GM21723 (cell line): ENCODE results near the gene PDLIM7.

Source experiments
- ATAC-seq: cut with Tn5 transposase; IDR thresholded peaks from one replicate; pipeline ENCODE4 v1.9.1; 2021; ENCODE audit warnings: mild to moderate bottlenecking, moderate library complexity; ENCODE audit not compliant: unreplicated experiment

Gene PDLIM7

DNA sequence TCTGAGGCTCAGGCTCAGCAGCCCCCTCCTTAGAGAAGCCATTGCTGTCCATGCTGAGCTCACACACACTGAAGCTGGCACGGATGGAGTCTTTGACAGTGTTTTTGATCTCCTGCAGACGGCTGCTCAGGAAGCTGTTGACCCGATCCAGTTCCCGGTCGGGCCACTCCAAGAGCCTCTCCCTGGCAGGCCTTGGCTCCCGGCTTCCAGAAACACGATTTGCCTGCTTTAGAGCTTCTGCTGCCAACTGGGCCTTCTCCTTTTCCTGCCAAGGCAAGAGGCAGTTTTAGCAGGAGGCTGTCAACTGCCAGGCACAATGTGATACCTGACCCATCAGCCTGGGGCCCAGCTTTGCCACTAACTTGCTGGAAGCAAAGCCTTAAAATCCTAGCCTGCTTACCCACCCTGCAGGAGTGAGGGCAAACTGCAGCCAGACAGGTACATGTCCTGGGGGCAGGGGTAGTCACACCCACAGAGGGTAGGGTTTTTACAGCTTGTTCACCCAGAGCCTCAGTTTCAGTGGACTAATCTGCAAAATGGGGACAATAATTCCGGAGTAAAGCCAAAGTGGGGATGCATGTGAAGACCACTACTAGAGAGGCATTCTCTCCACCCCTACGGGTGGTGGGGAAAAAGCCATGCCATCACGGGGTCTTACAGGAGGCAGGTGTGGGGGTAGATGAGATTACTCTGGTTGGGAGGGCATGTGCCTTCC lies 27.7 kb upstream of the PDLIM7 start:
- ATAC-seq = no peak

DNA sequence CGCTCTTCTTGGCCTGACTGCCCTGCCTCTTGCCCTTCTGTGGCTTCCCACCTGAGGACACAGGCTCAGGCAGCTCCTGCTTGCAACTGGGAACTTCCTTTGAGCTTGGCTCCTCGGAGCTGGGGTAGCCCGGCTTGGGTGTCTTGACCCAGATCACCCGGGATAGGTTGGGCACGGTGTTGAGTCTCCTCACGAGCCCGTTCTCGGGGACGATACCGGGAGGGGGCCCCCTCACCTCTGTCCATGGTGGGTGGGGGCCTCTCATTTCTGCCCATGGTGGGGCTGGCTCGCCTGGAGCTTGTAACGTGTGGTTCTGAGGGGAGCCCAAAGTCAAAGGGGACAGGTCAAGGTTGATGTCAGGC lies 27.1 kb upstream of the PDLIM7 start:
- no peak for ATAC-seq

DNA sequence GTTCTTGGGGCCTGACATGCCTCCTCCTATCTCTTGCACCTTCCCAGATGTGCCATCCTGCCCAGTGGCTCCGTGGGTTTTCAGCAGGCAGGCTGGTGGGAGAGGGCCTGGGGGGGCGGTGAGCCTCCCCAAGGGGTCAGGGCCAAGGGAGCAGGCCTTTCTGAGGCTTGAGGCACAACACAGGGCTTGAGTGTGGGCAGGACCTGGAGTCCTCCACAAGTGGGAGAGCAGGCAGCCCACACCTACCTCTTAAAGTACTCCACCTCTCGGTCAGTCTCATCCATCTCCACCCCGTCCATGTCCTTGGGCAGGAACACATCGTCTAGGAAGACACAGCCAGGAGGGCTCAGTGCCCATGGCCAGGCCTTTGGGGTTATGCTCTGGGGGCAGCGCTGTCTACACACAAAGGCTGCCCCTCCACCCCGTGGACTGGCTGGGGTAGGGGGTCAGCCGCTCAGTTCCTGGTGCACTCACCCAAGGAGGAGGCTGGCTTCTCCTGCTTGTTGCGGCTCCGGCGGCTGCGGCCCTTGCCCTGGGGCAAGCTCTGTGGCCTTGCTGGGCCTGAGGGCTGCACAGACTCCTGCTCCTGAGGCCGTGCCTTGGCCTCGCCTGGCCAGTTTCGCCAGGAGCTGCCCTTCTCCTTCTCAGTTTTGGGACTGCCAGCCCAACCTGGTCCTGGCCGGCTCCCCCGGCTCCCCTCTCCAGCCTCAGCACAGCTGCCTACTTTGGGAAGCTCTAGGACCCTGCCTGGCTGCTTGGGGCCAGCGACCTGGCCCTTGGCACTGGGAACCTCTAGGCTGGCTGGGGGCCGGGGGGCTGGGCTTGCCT lies 26.5 kb upstream of the PDLIM7 start:
- ATAC-seq = no peak

DNA sequence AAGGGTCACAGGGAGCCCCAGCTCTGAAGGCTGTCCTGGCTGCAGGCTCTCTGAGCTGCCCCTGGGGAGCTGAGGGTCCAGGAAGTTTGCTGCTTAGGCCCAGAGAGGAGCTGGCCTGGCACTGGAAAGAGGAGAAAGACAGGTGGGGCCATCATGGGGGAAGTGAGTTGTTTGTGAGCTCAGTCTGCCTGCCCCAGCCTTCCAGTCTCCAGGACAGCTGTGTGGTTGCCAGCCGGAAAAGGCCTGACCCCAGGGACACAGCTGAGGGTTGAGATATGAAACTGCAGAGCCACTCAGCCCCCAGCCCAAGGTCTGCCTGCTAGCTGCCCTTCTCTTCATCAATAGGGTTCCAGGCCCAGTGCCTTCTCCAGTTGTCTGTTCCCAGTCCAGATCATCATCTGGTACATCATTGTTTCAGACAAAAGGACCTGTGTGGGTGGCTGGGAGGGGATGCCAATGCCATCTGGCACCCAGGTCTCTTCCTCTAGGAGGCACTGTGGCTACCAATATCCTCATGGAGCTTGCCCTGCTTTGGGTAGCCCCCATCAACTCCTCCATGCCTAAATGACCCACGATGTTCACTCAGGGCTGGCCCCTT lies 23.6 kb upstream of the PDLIM7 start:
- ATAC-seq = no peak

DNA sequence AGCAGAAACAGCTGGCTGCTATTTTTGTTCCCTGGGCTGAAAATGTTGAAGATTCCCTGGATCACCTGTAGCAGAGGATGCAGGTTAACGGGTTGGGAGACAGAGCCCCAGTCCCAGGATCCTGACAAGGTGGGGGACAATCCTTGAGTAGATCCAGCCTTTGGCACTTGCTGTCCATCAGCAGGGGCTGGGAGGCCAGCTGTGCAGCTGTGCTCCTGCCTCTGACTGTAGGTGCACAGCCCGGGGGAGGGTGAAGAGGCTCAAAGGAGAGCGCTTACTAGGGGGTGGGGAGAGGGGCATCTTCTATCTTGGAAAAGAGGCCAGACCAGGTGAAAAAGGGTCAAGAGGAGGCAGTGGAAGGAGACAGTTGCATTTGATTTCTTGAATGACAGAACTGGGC lies 22.9 kb upstream of the PDLIM7 start:
- no peak for ATAC-seq

DNA sequence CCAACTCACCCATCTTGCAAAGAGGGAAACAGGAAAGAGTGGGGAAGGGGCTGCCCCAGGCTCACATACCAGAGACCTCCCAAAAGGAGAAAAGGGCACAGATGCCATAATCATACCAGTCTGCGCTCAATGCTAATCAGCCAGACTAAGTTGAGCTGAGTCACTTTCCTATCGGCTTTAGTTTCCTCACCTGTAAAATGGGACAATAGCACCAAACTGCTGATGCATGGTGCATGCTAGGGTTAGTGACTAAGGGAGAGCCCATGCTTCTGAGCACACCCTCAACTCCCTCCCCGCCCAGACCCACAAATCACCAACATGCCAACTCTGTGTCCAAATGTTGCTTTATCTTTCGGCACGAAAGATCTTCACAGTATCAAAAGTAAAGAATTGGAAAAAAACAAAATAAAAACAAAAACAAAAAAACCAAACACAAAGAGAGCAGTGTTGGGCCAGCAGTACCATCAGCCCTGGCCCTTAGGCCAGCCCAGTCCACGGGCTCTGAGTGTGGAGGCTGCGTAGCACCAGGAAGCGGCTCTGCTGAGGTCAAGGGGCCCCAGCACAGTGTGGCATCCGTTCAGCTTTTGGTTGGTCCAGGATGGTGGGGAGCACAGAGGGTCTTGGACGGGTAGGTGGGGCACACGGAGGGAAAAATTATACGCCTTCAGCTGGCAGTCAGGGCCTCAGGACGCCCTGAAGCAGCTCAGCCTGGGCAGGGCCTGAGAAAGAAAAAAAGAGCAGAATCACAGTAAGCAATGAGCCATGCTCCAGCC lies 22.2 kb upstream of the PDLIM7 start:
- ATAC-seq = no peak

DNA sequence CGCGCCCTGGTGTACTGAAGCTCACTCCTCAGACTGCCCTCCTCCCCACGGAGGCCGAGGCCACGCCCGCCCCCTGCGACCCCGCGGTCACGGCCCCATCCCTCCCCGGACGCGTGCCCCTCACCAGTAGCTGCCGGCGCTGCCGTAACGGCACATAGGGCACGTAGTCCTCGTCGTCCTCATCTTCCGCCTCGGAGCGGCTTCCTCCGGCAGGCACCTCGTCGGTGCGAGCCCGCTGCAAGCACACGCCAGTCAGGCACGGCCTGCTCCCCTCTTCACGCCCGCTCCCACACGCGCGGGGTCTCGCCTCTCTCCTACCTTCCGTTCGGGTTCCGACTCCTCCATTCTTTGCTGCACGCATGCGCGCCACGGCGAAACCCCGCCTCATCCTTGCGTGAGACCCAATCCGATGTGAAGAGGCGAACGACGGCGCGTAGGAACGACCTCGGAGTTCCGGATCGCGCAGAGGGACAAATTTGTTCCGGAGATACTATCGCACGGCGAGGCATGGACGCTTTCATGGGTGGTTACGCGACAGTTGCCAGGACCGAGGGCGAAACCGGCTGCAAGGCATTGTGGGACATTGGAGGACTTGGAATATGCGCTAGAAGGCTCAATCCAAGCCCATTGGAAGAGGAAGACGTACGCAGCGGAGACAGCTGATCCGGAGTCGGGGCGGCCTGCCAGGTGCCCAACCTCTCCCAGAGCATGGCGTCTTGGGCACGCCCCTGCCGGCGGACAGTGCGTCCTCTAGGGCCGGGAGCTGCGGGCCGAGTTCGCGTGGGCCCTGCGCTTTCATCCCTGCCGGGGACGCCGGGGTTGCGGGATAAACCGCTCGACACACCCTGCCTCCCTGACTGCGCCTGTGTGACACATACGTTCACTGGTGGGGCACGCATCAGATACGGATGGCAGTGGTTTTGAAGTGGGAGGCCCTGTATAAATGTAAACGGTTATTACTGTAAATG lies 19.5 kb upstream of the PDLIM7 start, which contains the start of gene DDX41:
Gene DDX41, minus strand, starts transcription at position 361 of the 968 bp plus-strand sequence. Its CDS starts 16 bp downstream, at position 345.
- ATAC-seq = peak; percentile 80

DNA sequence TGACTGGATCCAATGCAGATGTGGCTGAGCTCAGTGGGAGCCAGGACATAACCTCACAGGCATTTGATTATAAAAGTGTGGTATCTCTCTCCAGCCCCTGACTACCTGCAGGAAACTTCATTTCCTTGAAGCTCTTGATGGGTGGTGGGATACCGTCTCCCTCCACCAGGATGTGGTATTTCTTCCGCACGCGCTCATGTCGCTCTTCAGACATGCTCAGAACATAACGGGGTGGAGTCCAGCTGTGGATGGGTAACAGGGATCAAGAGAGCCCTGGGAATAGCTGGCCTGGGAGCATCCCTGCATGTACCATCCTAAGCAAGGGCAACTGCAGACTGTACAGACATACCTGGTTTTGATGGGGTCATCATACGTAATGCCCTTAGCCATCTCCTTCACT lies 18.2 kb upstream of the PDLIM7 start:
- no peak for ATAC-seq

DNA sequence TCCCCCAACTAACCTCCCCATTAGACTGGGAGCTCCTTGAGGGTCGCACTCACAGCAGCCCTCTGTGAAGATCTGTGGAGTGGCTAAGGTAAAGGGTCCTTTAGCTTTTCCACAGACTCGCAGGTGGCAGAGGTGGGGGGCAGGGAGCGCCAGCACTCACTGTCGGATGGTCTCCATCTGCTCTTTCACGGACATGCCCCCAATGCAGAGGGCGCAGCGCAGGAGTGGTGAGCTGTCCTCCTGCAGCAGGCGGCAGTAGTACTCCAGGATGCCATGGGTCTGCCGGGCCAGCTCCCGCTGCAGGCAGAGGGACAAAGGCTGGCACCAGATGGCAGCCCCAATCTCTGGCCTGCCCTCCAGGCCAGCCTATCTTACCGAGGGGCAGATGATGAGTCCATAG lies 17.1 kb upstream of the PDLIM7 start:
- ATAC-seq = no peak

DNA sequence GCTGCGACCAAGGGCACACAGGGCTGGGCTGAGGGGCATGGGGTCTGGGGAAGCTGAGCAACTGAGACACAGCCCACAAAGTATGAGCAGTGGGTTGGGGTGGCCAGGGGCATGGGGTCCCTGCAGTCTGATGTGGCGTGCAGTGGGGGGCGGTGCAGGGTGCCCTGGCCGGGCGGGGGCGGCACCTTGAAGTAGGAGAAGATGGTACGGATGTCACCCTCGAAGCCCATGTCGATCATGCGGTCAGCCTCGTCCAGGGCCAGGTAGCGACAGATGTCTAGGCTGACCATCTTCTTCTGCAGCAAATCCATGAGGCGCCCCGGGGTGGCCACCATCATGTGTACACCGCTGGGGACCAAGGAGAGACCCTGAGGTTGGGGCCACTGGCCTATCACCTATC lies 16.1 kb upstream of the PDLIM7 start:
- no peak for ATAC-seq

DNA sequence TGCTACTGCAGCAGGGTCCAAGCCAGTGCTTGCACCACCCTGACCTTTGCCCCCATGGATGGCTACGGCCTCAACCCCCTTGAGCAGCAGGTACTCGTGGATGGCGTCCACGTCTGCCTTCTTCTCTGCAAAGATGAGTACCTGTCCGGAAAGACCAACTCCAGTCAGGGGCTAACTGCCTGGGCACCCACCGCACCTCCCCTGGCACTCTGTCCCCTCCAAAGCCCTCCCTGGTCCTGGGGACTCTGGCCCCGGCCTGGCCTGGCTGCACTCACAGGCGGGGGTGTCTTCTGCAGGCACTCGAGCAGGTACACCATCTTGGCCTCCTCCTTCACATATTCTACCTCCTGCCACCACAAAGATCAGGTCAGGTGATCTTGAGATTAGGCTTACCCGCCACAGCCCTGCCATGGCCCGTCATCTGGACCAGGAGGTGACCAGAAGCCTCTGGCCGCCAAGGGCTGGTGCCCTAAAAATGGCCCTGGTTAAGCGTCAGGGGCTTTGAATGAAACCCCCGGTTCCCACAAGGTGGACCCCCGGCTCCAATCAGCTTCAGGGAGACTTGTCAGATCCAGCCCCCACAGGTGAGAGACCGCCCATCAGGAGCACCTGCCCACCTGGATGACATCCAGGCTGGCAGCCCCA lies 15.5 kb upstream of the PDLIM7 start:
- ATAC-seq = no peak

DNA sequence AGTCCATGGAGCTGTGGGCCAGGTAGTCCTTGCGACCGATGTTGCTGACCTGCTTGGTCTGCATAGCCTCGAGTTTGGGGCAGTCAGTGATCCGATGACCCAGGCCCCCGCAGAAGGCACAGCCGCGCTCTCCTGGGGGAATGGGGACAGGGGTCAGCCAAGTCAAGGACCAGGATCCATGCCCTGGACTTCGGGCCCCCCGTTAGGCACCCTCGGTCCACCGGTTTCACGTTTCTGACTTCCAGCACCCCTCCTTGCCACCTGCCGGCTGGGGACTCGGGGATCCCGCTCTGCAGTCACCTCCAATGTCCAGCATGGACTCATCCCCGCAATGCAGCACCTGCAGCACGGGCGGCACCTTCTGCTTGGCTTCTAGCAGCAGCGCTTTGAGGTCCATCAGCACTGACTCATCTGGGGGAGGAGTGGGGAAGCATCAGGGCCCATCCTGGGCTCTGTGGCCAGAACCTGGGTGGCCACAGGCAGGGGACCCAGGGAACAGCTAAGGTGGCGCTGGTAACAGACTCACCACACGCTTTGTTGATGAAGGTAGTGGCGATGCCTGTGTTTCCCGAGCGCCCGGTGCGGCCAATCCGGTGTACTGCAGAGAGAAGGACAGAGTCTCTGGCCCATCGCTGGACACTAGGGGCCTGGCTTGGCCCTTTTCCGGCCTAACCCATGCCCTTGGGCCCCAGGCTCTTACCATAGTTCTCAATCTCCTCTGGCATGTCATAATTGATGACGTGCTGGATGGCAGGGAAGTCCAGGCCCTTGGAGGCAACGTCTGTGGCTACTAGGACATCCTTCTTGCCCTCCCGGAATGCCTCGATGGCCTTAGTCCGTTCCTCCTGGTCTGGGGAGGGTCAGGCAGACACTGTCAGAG lies 14.6 kb upstream of the PDLIM7 start:
- no peak for ATAC-seq

DNA sequence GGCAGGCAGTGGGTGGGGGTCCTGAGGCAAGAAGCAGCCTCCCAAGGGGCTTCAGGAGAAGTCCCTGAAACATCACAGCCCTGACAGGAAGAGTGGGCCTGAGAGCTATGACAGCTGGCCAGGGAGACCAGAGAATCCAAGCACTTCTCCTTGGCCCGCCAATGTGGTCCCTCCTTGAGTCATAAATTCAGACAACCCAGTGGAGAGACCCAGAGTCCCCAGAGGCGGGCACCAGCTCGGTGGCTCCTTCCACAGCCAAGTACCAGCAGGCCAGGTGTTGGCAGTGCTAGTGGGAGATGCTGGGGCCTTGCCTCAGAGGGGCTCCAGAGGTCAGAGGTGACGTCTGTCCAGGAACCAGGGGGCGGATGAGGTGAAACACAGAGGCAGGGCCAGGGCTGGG lies 13.8 kb upstream of the PDLIM7 start:
- no peak for ATAC-seq

DNA sequence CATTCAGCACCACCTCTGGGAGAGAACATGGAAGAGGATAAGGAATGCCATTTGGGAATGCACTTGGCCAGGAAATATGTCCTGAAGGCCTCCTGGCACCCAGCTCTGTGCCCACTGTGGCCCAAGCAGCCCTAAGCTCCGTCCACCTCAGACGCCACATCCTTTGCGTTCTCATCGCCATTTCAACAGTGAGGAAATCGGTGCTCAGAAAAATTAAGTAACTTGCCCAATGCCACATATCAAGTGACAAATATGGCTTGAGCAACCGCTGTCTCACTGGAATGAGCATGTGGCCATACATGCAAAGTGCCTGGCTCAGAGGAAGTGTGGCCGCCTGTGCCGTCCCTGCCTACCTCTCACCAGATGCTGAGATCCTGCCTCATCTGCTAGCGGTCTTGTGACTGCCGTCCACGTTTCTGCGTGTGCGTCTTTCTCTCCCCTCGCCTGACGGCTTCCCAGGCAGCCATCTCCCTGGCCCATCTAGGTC lies 13.2 kb upstream of the PDLIM7 start:
- peak; percentile 40 for ATAC-seq

DNA sequence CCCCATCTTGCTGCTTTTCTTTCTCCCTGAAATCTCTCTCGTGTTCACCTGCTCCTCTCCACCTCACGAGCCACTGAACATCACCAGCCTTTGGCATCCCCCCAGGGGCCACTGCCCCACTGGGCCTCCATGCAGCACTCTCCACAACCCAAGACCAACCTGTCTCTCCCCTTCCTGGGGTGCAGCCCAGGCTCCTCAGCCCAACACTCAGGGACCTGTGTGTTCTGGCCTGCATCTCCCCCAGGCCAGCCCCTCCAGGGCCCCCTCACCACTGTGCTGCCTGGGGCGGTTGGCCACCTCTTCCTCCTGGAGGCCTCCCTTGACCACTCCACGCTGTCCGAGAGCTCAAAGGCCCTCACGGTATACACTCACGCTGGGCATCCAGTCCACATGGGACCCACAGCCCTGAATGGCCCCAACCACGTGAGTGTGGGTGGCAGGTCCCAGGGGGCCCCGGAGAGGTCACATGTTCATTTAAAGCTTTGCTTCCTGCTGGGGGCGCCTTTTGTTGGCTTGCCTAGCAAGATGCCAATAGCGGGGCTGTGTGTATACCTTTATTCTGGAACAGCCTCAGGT lies 12.7 kb upstream of the PDLIM7 start:
- ATAC-seq = peak; percentile 35

DNA sequence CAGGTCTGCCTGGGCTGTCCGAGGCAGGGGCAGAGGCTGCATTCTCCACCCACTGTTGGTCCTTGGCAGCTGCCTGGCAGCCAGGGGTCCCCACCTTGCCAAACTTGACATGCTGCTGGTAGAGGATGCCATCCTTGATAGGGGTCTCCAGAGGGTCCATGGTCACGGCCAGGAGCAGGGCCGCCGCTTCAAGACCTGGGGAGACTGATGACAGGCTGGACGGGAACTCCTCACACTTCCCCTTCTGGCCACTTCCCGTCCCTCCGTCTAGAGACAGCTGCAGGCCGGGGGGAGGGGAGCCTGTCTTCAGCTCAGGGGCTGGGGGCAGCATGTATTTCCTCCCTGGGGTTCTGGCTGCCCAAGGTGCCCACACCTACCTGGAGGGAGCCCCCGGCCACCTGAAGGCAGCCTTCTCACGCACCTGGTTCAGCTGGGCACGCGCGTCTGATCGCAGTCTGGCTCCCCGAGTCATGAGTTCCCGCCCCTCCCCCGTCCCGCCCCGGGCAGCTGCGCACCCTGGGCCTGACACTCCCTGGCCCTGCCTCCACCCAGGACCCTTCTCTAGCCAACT lies 12.1 kb upstream of the PDLIM7 start, which contains the start of gene DOK3:
Gene DOK3, minus strand, starts transcription at position 446 of the 571 bp plus-strand sequence. Its CDS starts 286 bp downstream, at position 160.
- peak; percentile 39 for ATAC-seq

DNA sequence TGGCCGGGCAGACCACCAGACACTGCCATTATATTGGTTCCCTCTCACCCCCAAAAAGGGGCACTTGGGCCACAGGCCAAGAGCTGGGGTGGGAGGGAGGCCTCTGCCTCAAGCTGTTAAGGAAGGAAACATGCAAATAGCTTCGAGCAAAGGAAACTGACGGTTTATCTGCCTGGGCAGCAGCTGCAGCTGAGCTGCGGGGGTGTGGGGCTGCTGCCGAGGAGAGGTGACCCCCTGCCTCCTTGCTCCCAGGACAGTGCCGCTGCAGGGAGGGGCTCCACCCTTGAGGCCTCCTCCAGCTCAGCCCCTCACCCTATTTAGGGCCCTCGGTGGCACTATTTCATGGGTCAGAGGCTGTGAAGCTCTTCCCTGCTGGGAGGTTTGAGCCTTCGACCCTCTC lies 11.4 kb upstream of the PDLIM7 start:
- peak; percentile 32 for ATAC-seq

DNA sequence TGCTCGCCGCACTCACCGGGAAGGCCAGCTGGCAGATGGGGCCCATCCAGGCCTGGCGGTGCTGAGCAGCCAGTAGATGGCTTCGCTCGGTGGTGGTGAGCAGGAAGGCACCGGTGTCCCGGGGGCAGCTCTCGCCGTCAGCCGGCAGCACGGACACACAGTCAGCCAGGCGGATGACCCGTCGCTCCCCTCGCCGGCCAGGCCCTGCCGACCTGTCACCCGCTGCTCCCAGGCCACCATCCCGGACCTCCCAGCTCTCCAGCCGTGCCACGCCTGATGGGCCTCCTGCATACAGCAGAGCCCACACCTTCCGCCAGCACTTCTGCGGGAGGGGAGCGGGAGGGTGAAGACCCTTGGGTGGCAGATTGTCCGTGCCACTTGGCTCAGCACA lies 10.8 kb upstream of the PDLIM7 start:
- ATAC-seq = no peak
